Omental fat pad (tissue), 4 donors: Measurements from ENCODE around the gene GIN1. TPM values are rescaled to one million over a fixed set of nuclear protein-coding genes. Genes with fewer than 3 reads are reported as not detected.

ENCODE experiments used
- ATAC-seq: fragments of 150-250 bp; one replicate; pipeline ENCODE4 v1.9.1; 2016; ENCODE audit warnings: mild to moderate bottlenecking, moderate library complexity; ENCODE audit not compliant: low FRiP score
- DNase-seq: peaks from one replicate; pipeline ENCODE4 v3.0.0-alpha.2; 2019; ENCODE audit warnings: low spot score
- total RNA-seq, 4 donors: library from RNA; depleted of rRNA; stranded (reverse); fragments of >200 nt; gene quantifications; one replicate each; pipeline ENCODE4 v1.1.0, GENCODE V29; 2016
- TF ChIP-seq, protein P1 (sequence below), 3 donors: fragments of 450-650 bp; IDR thresholded peaks; one replicate each; pipeline ENCODE4 v1.5.1; 2016 to 2017; ENCODE audit warnings: antibody characterized with exemption in 3 of 3, mild to moderate bottlenecking in 3 of 3, moderate library complexity in 2 of 3

The GIN1 gene
- total RNA-seq, 4 donors from 2014 or later: 2.4 to 5.1 (median 4.2) TPM

DNA sequence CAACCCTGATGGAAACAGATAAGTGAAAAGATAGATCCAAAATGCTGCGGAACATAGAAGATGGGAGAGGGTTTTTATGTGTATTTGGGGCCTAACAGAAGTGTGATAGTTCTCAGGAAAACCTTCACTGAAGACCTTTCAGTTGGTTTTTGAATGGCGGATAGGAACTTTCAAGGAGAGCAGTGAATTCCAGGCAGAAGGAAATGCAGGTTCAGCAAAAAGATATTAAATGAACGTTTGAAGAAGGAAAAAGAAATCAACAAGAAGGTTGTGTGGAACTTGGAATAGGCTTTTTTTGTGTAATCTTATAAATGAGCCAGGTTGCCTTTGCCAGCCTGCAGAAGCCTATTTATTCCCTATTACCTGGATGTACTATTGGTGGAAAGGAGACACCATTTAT lies 2.3 kb upstream of the GIN1 start:
- ATAC-seq: no peak
- TF ChIP-seq, protein P1, sequence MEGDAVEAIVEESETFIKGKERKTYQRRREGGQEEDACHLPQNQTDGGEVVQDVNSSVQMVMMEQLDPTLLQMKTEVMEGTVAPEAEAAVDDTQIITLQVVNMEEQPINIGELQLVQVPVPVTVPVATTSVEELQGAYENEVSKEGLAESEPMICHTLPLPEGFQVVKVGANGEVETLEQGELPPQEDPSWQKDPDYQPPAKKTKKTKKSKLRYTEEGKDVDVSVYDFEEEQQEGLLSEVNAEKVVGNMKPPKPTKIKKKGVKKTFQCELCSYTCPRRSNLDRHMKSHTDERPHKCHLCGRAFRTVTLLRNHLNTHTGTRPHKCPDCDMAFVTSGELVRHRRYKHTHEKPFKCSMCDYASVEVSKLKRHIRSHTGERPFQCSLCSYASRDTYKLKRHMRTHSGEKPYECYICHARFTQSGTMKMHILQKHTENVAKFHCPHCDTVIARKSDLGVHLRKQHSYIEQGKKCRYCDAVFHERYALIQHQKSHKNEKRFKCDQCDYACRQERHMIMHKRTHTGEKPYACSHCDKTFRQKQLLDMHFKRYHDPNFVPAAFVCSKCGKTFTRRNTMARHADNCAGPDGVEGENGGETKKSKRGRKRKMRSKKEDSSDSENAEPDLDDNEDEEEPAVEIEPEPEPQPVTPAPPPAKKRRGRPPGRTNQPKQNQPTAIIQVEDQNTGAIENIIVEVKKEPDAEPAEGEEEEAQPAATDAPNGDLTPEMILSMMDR (IDR thresholded peaks at IDR 0.05): no peak
- no peak for DNase-seq

DNA sequence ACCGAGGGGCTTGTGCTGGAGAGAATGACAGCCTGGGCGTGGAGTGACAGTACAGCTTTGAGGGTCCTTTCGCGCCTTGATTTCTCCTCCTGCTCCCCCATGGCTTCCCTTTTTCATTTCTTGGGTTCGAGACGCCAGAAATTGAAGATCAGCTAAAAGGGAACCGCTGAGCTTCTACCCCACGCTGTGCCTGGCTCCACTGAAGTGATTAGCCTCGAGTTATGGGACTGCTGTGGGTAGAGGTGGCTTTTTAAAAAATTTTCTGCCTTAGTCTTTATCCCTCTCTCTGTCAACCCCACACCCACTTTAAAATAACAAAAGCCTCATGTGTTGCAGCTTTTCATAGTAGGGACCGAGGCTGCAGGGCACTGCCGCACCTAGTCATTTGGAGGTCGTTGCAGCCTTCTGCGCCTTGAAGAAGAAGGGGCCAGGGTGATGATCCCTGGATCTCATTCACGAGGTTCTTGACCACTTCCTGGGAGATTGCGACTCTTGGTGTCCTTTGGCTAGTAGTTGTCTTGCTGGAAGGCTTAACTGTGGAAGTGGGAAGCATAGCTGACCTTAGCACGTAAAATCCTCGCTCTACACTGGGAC lies 766 bp upstream of the GIN1 start:
- no peak for DNase-seq
- ATAC-seq: no peak
- TF ChIP-seq, protein P1 (IDR thresholded peaks at IDR 0.05): no peak

DNA sequence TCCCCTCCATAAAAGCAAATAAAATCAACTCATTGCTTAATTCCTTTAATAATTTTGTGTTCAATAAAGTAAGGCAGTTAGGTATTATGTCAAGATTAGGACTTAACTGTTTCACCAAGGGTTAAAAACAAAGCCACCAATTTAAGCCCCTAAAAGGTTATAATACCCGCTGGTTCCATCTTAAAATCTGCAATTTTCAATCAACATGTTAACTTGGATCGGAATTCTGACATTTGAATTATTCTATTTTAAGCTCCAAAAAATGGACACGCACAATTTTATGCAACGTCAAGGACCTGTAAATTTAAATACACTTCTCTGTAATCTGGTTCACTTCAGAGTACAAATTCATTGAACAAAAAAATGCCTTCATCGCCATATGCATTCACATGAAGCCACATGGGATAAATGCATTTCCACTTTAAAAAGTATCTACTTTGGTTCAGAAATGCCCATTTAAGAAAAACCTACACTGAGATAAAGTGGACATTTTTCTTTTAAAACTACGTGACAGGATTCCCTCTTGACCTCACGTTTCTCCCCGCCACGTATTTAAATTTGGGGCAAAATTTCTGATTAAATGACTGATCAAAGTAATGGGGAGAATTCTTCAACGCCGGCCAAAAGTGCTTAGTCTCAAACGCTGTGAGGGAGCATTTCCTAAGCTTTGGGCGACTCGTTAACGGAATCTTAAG lies 721 bp downstream of the GIN1 start:
- no peak for DNase-seq
- no peak for ATAC-seq
- TF ChIP-seq, protein P1 (IDR thresholded peaks at IDR 0.05): no peak

DNA sequence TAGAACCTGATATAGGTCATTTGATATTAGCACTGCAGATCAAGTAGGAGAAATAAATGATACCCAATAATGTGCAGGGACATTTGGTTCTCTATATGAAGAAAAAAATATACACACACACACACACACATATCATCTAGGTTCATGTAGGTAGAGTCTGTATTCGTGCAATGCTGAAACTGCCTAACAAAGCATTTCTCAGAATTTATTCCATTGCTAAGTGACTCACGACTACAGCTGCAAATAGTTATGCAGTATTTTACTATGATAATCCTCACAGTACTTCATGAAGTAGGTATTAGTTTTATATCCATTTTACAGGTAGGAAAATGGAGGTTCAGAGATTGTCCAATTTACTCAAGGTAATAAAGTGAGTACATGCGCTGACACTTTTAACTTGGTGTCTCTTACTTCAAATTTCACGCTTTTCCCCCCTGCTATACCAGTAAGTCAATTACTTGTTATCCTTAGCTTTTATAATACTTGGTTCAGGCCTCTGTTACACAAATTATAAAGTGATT lies 2.4 kb downstream of the GIN1 start:
- ATAC-seq (no peak), DNase-seq (no peak)
- TF ChIP-seq, protein P1 (IDR thresholded peaks at IDR 0.05): no peak

DNA sequence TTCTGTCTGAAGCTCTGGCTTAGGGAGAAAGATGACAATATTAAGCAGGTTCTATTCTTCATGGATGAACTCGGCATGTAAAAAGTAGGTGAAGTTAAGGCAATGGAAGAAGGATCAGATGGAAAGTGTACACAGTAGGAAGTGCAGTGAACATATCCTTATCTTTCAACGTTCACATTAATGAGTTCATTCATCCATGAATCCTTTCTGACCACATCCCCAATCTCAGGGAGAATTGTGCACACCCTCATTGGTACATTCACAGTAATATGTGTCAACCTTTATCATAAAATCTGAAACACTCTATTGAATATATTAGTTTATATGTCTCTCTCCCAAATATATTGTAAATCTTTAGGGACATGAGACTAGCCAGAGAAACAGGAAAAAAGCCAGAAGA lies 5.5 kb downstream of the GIN1 start:
- no peak for ATAC-seq
- DNase-seq: no peak
- TF ChIP-seq, protein P1 (IDR thresholded peaks at IDR 0.05): no peak

DNA sequence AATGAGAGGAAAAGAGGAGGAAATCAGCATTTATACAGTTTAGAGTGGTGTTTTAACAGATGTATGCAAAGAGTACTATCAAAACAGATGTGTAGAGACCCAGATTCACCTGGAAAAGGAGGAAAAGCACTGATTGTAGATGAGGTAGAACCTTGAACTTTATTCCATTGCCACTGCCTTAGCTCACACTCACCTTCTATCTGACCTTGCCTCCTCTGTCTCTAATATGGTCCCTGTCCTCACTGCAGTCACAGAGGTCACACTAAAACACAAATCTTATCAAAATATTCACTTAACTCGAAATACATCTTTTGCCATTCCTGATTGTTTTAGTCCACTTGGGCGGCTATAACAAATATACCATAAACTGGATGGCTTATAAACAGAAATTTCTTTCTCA lies 7.0 kb downstream of the GIN1 start:
- no peak for DNase-seq
- TF ChIP-seq, protein P1 (IDR thresholded peaks at IDR 0.05): no peak
- ATAC-seq: no peak

DNA sequence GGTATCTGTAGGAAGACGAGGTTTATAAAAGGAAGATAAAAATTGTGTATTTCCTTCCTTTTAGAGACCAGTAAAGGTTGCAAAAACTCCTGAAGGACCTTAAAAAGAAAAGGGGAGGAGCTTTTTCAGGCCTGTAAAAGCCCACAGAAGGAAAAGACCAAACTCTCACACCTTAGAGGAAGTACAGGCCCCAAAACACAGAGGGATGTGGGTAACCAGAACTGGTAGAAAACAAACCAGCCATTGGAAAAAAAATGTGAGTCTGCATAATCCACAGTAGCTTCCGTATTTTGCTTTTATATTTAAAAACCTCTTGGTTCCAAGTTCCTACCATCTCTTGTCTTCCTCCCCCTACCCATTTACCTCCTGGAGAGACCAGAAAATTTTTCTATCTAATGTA lies 8.5 kb downstream of the GIN1 start:
- DNase-seq (no peak), ATAC-seq (no peak)
- TF ChIP-seq, protein P1 (IDR thresholded peaks at IDR 0.05): no peak
